ENCODE data around the gene TOR1AIP1. TPM values are rescaled to one million over a fixed set of nuclear protein-coding genes. Genes with fewer than 3 reads are reported as not detected.

Gene TOR1AIP1
- total RNA-seq, 1 donor from 2014 or later = 34.4 TPM

- intact Hi-C loops (cut with DNase I) = no loop called here
Measured at GRCh38 chr1:179968284-179968993, 86.4 kb downstream of the TOR1AIP1 start.

GRCh38 chr1:179968994-179969919, 87.2 kb downstream of the TOR1AIP1 start:
- intact Hi-C loops (cut with DNase I) = no loop called here
- DNase-seq (ENCODE audit: low spot score) = no peak

More at GRCh38 chr1:179968284-179968993, 86.4 kb downstream of the TOR1AIP1 start:
- DNase-seq (ENCODE audit: low spot score) = no peak

Other genes with a start within 250 kb of the TOR1AIP1 start
- gene FAM163A, start 139.0 kb upstream of the TOR1AIP1 start, total RNA-seq = 0.16 TPM
- 45.5 TPM for gene TOR1AIP2, start 4.5 kb upstream of the TOR1AIP1 start, total RNA-seq
- 36.6 TPM for gene CEP350, start 72.5 kb downstream of the TOR1AIP1 start, total RNA-seq